ENCODE measurements around the gene VCAN.

VCAN gene

GRCh38 chr5:83469075-83469474, 2.5 kb upstream of the VCAN start:
- DNase-seq = no peak

- DNase-seq = no peak
Observed at GRCh38 chr5:83470526-83471404, 779 bp upstream of the VCAN start.

- no peak for DNase-seq
Observed at GRCh38 chr5:83472213-83472507, 616 bp downstream of the VCAN start.

- no peak for DNase-seq
Observed at GRCh38 chr5:83472508-83473345, 1.2 kb downstream of the VCAN start.

GRCh38 chr5:83473346-83474160, 2.0 kb downstream of the VCAN start:
- DNase-seq = no peak

- DNase-seq = no peak
Observed at GRCh38 chr5:83474161-83474796, 2.7 kb downstream of the VCAN start.

GRCh38 chr5:83474991-83475390, 3.4 kb downstream of the VCAN start:
- no peak for DNase-seq

GRCh38 chr5:83475391-83475863, 3.9 kb downstream of the VCAN start:
- no peak for DNase-seq

GRCh38 chr5:83475935-83476814, 4.6 kb downstream of the VCAN start:
- no peak for DNase-seq

- DNase-seq = no peak
Observed at GRCh38 chr5:83482961-83483360, 11.4 kb downstream of the VCAN start.

- DNase-seq = no peak
Observed at GRCh38 chr5:83484294-83484693, 12.8 kb downstream of the VCAN start.

GRCh38 chr5:83485842-83486241, 14.3 kb downstream of the VCAN start:
- DNase-seq = no peak

- DNase-seq = no peak
Observed at GRCh38 chr5:83487155-83487554, 15.6 kb downstream of the VCAN start.

- DNase-seq = no peak
Observed at GRCh38 chr5:83488271-83488670, 16.7 kb downstream of the VCAN start.

- DNase-seq = no peak
Observed at GRCh38 chr5:83488821-83489220, 17.3 kb downstream of the VCAN start.

- DNase-seq = no peak
Observed at GRCh38 chr5:83490203-83490602, 18.7 kb downstream of the VCAN start.

- no peak for DNase-seq
Observed at GRCh38 chr5:83492331-83492730, 20.8 kb downstream of the VCAN start.

GRCh38 chr5:83493644-83494043, 22.1 kb downstream of the VCAN start:
- DNase-seq = no peak

- no peak for DNase-seq
Observed at GRCh38 chr5:83494087-83494620, 22.6 kb downstream of the VCAN start.

GRCh38 chr5:83494666-83495065, 23.1 kb downstream of the VCAN start:
- DNase-seq = no peak

GRCh38 chr5:83496626-83497025, 25.1 kb downstream of the VCAN start:
- no peak for DNase-seq

All from activated T-cell treated with anti-CD3 and anti-CD28 coated beads for 4 hours (primary cell).